IPS-NIHi11 (cell line): ENCODE measurements around the gene IFIT1.
"Not testable (repeated sequence)": the region's sequence is repeated elsewhere in the genome, so short reads cannot be mapped to it uniquely, and the experiment has no call there.

Source experiments
- DNase-seq: peaks from one replicate; pipeline ENCODE4 v3.0.0; 2012; ENCODE audit warnings: mixed read lengths, low spot score

The IFIT1 gene

DNA sequence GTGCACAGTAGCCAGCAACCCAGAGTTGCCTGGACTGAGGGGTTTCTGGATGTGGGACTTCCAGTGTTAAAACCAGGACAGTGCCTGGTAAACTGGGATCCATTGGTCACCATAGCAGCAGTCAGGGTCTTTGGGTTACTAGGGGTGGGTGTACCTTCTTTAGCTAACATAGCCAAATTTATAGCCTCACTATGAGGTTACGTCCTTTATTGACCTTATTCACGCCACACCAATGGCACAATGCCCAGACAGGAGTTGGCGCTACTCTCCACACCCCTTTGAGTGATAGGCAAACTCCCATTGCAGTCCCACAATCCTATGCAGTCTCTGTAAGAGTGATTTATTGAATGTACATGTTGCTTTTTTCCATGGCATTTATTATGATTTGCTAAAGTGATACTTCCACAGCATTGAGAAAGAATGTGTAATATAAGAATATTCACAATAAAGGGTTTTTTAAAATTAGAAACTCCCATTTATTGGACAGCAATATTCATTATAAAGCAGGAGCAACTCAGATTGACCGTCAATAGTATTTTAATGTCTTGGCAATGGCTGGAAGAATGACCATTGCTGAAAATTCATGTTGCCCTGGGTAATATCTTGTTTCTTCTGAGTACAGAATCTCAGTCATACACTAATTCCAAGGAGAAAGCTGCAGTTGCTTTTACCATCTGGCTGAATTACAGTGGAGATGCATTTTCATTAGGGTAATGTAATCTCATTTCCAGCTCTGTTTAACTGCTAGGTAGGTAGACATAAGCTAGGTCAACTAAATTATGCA, 48.0 kb downstream of the IFIT1 start:
- DNase-seq: no peak

DNA sequence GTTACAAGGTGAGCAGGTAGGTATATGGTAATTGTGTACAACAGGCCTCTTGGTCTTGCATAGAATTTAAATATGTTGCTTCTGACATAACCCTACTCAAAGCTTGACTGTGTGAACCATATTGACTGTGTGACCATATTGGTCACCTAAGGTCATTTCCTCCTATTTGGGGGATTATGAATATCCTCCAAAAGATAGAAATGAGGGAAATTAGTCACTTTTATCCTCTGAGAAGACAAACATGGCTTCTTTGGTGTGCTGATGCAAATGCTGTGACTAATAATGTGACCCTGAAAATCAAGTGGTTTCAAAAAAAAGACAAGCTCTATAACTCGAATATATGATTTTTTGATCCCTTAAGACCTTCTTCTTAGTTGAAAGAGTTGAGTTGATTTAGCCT, 49.9 kb downstream of the IFIT1 start:
- DNase-seq: no peak

DNA sequence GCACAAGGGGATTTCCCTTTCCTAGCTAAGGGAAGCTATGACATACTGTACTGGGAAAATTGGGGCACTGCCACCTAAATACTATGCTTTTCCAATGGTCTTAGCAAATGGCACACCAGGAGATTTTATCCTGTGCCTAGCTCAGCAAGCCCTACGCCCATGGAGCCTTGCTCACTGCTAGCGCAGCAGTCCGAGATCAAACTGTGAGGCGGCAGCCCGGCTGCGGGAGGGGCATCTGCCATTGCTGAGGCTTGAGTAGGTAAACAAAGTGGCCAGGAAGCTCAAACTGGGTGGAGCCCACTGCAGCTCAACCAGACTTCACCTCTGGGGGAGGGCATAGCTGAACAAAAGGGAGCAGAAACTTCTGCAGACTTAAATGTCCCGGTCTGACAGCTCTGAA, 52.4 kb downstream of the IFIT1 start:
- not testable (repeated sequence) for DNase-seq

DNA sequence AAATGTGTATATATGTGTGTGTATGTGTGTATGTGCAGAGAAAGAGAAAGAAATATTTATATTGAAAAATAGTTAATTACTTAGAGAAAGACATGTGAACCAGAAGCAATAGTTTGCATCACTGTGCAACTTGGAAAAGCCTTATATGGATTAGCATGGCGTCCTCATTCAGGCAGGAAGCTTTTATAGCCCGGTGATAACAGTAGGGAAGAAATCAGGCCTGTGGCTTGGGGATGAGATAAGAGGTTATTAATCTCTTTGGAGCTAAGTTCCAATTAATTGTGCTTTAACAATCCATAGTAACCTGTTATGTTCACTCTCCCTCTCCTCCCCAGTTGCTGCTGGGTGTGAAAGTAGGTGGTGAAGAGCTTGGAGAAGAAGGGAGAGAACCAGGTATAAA, 58.5 kb downstream of the IFIT1 start:
- DNase-seq: no peak

DNA sequence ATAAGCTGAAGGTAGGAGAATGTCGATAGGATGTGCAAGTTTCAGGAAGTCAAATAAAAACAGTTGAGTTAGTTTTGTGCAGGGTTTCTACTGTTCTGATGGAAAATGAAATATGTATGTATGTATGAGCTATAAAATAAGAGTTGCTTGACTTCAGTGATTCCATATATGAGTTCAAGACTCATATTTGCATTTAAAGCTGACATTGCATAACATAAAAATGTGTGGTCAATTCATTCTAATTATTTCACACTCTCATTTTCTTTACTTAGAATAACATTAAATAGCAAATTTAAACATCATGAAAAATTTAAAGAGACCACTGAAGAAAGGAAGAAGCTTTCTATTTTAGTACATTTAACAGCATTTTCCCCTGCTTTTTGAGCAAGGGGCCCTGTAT, 59.8 kb downstream of the IFIT1 start:
- no peak for DNase-seq

DNA sequence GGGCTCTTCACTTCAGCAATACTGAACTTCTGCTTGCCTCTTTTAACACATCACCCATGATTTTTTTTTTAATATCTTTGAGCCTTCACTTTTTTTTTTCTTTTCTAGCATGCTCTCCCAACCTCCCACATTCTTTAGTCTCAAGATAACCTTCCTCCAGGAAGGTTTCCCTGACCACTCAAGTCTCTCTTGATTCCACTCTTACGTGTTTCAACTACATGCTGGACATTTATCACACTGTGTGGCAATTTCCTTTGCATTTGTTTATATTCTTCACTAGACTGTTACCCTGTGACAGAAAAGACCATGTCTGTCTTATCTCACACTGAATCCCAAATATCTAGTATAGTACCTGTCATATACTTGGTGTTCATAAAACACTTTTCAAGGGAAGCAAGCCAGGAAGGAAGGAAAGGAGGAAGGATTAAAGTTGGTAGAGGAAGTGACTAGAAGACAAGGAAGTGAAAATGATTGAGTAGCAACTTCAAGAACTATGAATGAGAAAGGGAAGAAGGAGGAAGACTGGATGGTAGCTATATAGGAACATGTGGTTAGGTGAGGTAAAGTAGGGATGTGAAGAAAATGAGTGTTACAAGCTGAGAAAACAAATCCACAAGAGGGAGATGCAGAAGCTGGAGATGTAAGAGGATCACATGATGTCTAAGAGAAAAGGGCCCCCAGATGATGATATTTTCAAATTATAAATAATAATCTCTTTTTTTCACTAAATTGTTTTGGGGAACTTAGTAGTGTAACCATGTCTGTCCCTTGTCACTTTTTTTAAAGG, 62.3 kb downstream of the IFIT1 start:
- DNase-seq: no peak
